ENCODE data around the gene RANBP9.

DNA sequence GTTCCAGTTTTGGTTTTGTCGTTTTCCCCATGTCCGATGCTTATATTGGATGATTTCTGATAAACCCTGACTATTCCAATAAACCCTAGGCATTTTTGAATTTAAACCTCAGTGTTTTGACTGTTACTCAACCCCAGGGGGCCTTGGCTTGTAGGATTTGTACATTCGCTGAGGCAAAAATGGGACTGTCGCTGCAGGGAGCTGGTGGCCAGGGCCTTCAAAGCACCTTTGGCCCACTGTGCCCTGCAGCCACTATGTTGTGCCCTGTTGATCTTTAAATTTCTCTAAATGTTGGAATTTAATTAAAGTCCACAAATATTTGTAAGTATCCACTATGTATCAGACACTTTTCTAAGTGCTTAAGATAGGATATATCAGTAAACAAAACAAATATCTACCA lies 106.0 kb downstream of the RANBP9 start:
- TF ChIP-seq CTCF (IDR thresholded peaks at IDR 0.05; ENCODE audit: low read depth, low read length, poor library complexity, severe bottlenecking) (no peak), EZH2phosphoT487 (IDR thresholded peaks at IDR 0.05; ENCODE audit: borderline replicate concordance, low read length) (no peak)

Data from DOHH2 (cell line).